ENCODE measurements around the gene ZC3H12A.

ZC3H12A gene

GRCh38 chr1:37474046-37474696 is at the start of gene ZC3H12A:
TSS of gene ZC3H12A (plus strand) at chr1:37474580. CDS start at chr1:37475497, 917 bp downstream.
- FAIRE-seq, result no peak

- FAIRE-seq, result no peak
These were observed 49.2 kb upstream of the ZC3H12A start for GRCh38 chr1:37425221-37425620.

- FAIRE-seq, result no peak
These were observed 45.4 kb upstream of the ZC3H12A start for GRCh38 chr1:37429029-37429428.

GRCh38 chr1:37430103-37430985 is 44.0 kb upstream of the ZC3H12A start:
- FAIRE-seq, result no peak

- FAIRE-seq, result no peak
These were observed 41.7 kb upstream of the ZC3H12A start for GRCh38 chr1:37432716-37433115.

- FAIRE-seq, result no peak
These were observed 41.2 kb upstream of the ZC3H12A start for GRCh38 chr1:37433171-37433570.

- no peak for FAIRE-seq
These were observed 39.8 kb upstream of the ZC3H12A start for GRCh38 chr1:37434292-37435225.

GRCh38 chr1:37437087-37437486 is 37.3 kb upstream of the ZC3H12A start:
- no peak for FAIRE-seq

- FAIRE-seq, result no peak
These were observed 36.1 kb upstream of the ZC3H12A start for GRCh38 chr1:37438037-37438868.

- FAIRE-seq, result no peak
These were observed 35.5 kb upstream of the ZC3H12A start for GRCh38 chr1:37438869-37439343.

GRCh38 chr1:37439349-37439995 is 34.9 kb upstream of the ZC3H12A start:
- no peak for FAIRE-seq

- no peak for FAIRE-seq
These were observed 32.9 kb upstream of the ZC3H12A start for GRCh38 chr1:37441490-37441889.

GRCh38 chr1:37442139-37442538 is 32.2 kb upstream of the ZC3H12A start:
- FAIRE-seq, result no peak

GRCh38 chr1:37442644-37443043 is 31.7 kb upstream of the ZC3H12A start:
- no peak for FAIRE-seq

- FAIRE-seq, result no peak
These were observed 27.5 kb upstream of the ZC3H12A start for GRCh38 chr1:37446874-37447273.

- no peak for FAIRE-seq
These were observed 26.2 kb upstream of the ZC3H12A start for GRCh38 chr1:37448185-37448584.

GRCh38 chr1:37448691-37449417 is 25.5 kb upstream of the ZC3H12A start:
- no peak for FAIRE-seq

GRCh38 chr1:37449936-37450335 is 24.4 kb upstream of the ZC3H12A start:
- FAIRE-seq, result no peak

GRCh38 chr1:37452416-37452815 is 22.0 kb upstream of the ZC3H12A start:
- FAIRE-seq, result no peak

GRCh38 chr1:37453647-37454046 is 20.7 kb upstream of the ZC3H12A start:
- FAIRE-seq, result no peak

GRCh38 chr1:37455516-37455915 is 18.9 kb upstream of the ZC3H12A start:
- FAIRE-seq, result no peak

Data from A204.1 (cell line).